ENCODE results near the gene ADAMTS18. TPM values are rescaled to one million over a fixed set of nuclear protein-coding genes. Genes with fewer than 3 reads are reported as not detected.

Gene ADAMTS18
- total and polyA plus RNA-seq, 9 donors, result 0.05 to 2.3 (median 0.79) TPM; not detected in 1

- Histone ChIP-seq H3K4me1 (ENCODE audit: insufficient read depth) (no peaks in the 10 kb centered on the region), H3K27me3 (no peaks in the 10 kb centered on the region), H3K36me3 (no peaks in the 10 kb centered on the region), H3K27ac (no peak overlapping the region), H3K4me3 (no peak overlapping the region), H3K9me3 (no peaks in the 10 kb centered on the region)
- intact Hi-C loops (cut with DNase I), result no loop called here
- TF ChIP-seq POLR2A (IDR thresholded peaks at IDR 0.05), result no peak
- no peak for TF ChIP-seq EP300 (IDR thresholded peaks at IDR 0.05)
- TF ChIP-seq CTCF (IDR thresholded peaks at IDR 0.05), result no peak
- WGBS, 3 donors, result 54 to 58% (median 57%) methylated on average over 10 of the region's 10 CpGs
- DNase-seq, result no peak
These were observed 144.3 kb downstream of the ADAMTS18 start for GRCh38 chr16:77290451-77291115.

- DNase-seq, result no peak
- Histone ChIP-seq H3K9me3 (no peaks in the 10 kb centered on the region), H3K4me3 (no peak overlapping the region), H3K27ac (no peak overlapping the region), H3K27me3 (no peaks in the 10 kb centered on the region), H3K4me1 (ENCODE audit: insufficient read depth) (no peaks in the 10 kb centered on the region), H3K36me3 (no peaks in the 10 kb centered on the region)
- WGBS, 3 donors, result 84 to 89% (median 84%) methylated on average over 2 of the region's 2 CpGs
- intact Hi-C loops (cut with DNase I), result no loop called here
- TF ChIP-seq POLR2A (IDR thresholded peaks at IDR 0.05) (no peak), CTCF (IDR thresholded peaks at IDR 0.05) (no peak), EP300 (IDR thresholded peaks at IDR 0.05) (no peak)
These were observed 145.5 kb downstream of the ADAMTS18 start for GRCh38 chr16:77289331-77289809.

- 55 to 76% (median 62%) methylated on average over 3 of the region's 3 CpGs for WGBS, 3 donors
- no peak overlapping the region for H3K4me3 ChIP-seq
- H3K9me3 ChIP-seq, result no peaks in the 10 kb centered on the region
- H3K27ac ChIP-seq, result no peak overlapping the region
- no peak for DNase-seq
- no peaks in the 10 kb centered on the region for H3K36me3 ChIP-seq
- no peaks in the 10 kb centered on the region for H3K4me1 ChIP-seq (ENCODE audit: insufficient read depth)
- intact Hi-C loops (cut with DNase I), result no loop called here
- H3K27me3 ChIP-seq, result no peaks in the 10 kb centered on the region
- TF ChIP-seq CTCF (IDR thresholded peaks at IDR 0.05), result no peak
- no peak for TF ChIP-seq EP300 (IDR thresholded peaks at IDR 0.05)
- TF ChIP-seq POLR2A (IDR thresholded peaks at IDR 0.05), result no peak
These were observed 146.6 kb downstream of the ADAMTS18 start for GRCh38 chr16:77288222-77288621.

GRCh38 chr16:77285676-77286075, 149.2 kb downstream of the ADAMTS18 start:
- Histone ChIP-seq H3K4me1 (ENCODE audit: insufficient read depth) (no peaks in the 10 kb centered on the region), H3K36me3 (no peaks in the 10 kb centered on the region), H3K27me3 (no peaks in the 10 kb centered on the region), H3K9me3 (no peaks in the 10 kb centered on the region), H3K27ac (no peak overlapping the region), H3K4me3 (no peak overlapping the region)
- TF ChIP-seq CTCF (IDR thresholded peaks at IDR 0.05) (no peak), POLR2A (IDR thresholded peaks at IDR 0.05) (no peak), EP300 (IDR thresholded peaks at IDR 0.05) (no peak)
- no peak for DNase-seq
- 68 to 70% (median 70%) methylated on average over 5 of the region's 5 CpGs for WGBS, 3 donors
- intact Hi-C loops (cut with DNase I), result no loop called here
